ENCODE measurements around the gene SH2D2A.

DNA sequence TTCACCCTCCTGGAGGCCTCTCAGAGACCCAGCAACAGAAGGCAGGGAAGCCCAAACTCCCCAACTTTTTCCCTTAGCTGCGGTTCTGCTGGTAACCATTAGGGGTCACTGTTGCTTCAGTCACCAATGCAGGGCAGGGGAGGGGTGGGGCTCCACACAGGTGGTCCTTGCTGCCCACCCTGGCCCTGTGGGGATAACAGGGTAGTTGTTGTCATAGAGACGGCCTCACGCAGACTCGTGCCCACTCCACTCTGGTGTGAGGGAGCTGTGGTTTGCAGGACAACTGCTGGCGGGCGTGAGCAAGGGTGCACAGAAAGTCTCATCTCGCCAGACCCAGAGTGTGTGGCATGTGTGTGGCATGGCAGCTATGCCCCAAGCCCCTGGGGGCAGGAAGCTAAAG is 22.3 kb upstream of the SH2D2A start:
- TF ChIP-seq, protein P1, sequence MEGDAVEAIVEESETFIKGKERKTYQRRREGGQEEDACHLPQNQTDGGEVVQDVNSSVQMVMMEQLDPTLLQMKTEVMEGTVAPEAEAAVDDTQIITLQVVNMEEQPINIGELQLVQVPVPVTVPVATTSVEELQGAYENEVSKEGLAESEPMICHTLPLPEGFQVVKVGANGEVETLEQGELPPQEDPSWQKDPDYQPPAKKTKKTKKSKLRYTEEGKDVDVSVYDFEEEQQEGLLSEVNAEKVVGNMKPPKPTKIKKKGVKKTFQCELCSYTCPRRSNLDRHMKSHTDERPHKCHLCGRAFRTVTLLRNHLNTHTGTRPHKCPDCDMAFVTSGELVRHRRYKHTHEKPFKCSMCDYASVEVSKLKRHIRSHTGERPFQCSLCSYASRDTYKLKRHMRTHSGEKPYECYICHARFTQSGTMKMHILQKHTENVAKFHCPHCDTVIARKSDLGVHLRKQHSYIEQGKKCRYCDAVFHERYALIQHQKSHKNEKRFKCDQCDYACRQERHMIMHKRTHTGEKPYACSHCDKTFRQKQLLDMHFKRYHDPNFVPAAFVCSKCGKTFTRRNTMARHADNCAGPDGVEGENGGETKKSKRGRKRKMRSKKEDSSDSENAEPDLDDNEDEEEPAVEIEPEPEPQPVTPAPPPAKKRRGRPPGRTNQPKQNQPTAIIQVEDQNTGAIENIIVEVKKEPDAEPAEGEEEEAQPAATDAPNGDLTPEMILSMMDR (IDR thresholded peaks at IDR 0.05; ENCODE audit: poor library complexity) = peak; percentile 87
- TF ChIP-seq EZH2phosphoT487 (IDR thresholded peaks at IDR 0.05; ENCODE audit: low read depth, severe bottlenecking, unreplicated experiment) = no peak
